GM23338 (cell line): Measurements from ENCODE around the gene PKD1. TPM values are rescaled to one million over a fixed set of nuclear protein-coding genes. Genes with fewer than 3 reads are reported as not detected.

Experiments used
- ATAC-seq: fragments of 200-7000 bp; cut with Tn5 transposase; 3 replicates; pipeline ENCODE4 v1.9.1; 2020
- DNase-seq: peaks from one replicate; pipeline ENCODE4 v3.0.0-alpha.2; 2015; ENCODE audit warnings: low spot score
- H2AFZ ChIP-seq: fragments of 200-600 bp; sonication (generic); 2 replicates; pipeline ENCODE4 v1.8.0; 2016; ENCODE audit warnings: antibody characterized with exemption, mild to moderate bottlenecking, moderate library complexity
- H3F3A ChIP-seq: fragments of 200-600 bp; sonication (generic); replicated peaks from 2 replicates; pipeline ENCODE4 v1.8.0; 2017; ENCODE audit warnings: antibody characterized with exemption, mixed run types, low read depth
- H3K27ac ChIP-seq: fragments of 200-600 bp; sonication (generic); 2 replicates; pipeline ENCODE4 v1.6.1; 2016; ENCODE audit warnings: low read depth
- H3K27me3 ChIP-seq: fragments of 200-600 bp; sonication (generic); 2 replicates; pipeline ENCODE4 v1.8.0; 2016; ENCODE audit warnings: mild to moderate bottlenecking, mixed run types, moderate library complexity; ENCODE audit not compliant: insufficient read depth
- H3K36me3 ChIP-seq: fragments of 200-600 bp; sonication (generic); 2 replicates; pipeline ENCODE4 v1.8.0; 2016; ENCODE audit warnings: mild to moderate bottlenecking; ENCODE audit not compliant: insufficient read depth
- H3K4me1 ChIP-seq: fragments of 200-600 bp; sonication (generic); 2 replicates; pipeline ENCODE4 v1.8.0; 2016; ENCODE audit warnings: mild to moderate bottlenecking, moderate library complexity; ENCODE audit not compliant: insufficient read depth
- H3K4me2 ChIP-seq: fragments of 200-600 bp; sonication (generic); 2 replicates; pipeline ENCODE4 v1.7.1; 2017; ENCODE audit warnings: mixed run types
- H3K4me3 ChIP-seq: fragments of 200-600 bp; sonication (generic); 2 replicates; pipeline ENCODE4 v1.6.1; 2016; ENCODE audit warnings: mixed run types
- H3K79me2 ChIP-seq: fragments of 200-600 bp; sonication (generic); replicated peaks from 2 replicates; pipeline ENCODE4 v1.8.0; 2017; ENCODE audit warnings: mild to moderate bottlenecking; ENCODE audit not compliant: insufficient read depth
- H3K9me2 ChIP-seq: fragments of 200-600 bp; sonication (generic); 2 replicates; pipeline ENCODE4 v1.8.0; 2017; ENCODE audit not compliant: insufficient read depth
- H4K20me1 ChIP-seq: fragments of 200-600 bp; sonication (generic); replicated peaks from 2 replicates; pipeline ENCODE4 v1.8.0; 2017; ENCODE audit warnings: mild to moderate bottlenecking; ENCODE audit not compliant: insufficient read depth
- H3K27ac Mint-ChIP-seq: 2 replicates; pipeline ENCODE4 v1.8.0; 2020; ENCODE audit warnings: inconsistent platforms, mild to moderate bottlenecking, moderate library complexity, mixed read lengths
- H3K27me3 Mint-ChIP-seq: 3 replicates; pipeline ENCODE4 v1.8.0; 2022; ENCODE audit warnings: low read depth, mild to moderate bottlenecking, moderate library complexity, mixed read lengths, inconsistent platforms; ENCODE audit not compliant: insufficient read depth, poor library complexity
- H3K36me3 Mint-ChIP-seq: 3 replicates; pipeline ENCODE4 v1.8.0; 2021; ENCODE audit warnings: low read depth, mild to moderate bottlenecking, inconsistent platforms, moderate library complexity, mixed read lengths
- H3K4me1 Mint-ChIP-seq: 3 replicates; pipeline ENCODE4 v1.8.0; 2020; ENCODE audit warnings: mild to moderate bottlenecking, inconsistent platforms, mixed read lengths
- H3K4me3 Mint-ChIP-seq: 3 replicates; pipeline ENCODE4 v1.8.0; 2021; ENCODE audit warnings: moderate library complexity, mild to moderate bottlenecking, inconsistent platforms, mixed read lengths
- H3K9me3 Mint-ChIP-seq: 3 replicates; pipeline ENCODE4 v1.8.0; 2020; ENCODE audit warnings: moderate library complexity, mild to moderate bottlenecking, inconsistent platforms, mixed read lengths
- CREB1 ChIP-seq: fragments of 250-450 bp; sonication (Bioruptor Pico); IDR thresholded peaks from 2 replicates; pipeline ENCODE4 v1.5.0; 2020; ENCODE audit warnings: low read depth, mild to moderate bottlenecking, moderate library complexity
- EZH2 ChIP-seq: fragments of 200-600 bp; sonication (generic); IDR thresholded peaks from one replicate; pipeline ENCODE4 v1.8.0; 2017; ENCODE audit warnings: antibody characterized with exemption, mild to moderate bottlenecking, low read depth; ENCODE audit not compliant: unreplicated experiment
- EZH2phosphoT487 ChIP-seq: fragments of 200-600 bp; sonication (generic); IDR thresholded peaks from one replicate; pipeline ENCODE4 v1.8.1; 2018; ENCODE audit warnings: antibody characterized with exemption; ENCODE audit not compliant: unreplicated experiment
- NANOG ChIP-seq: IDR thresholded peaks from 2 replicates; pipeline ENCODE4 v1.6.1; 2016; ENCODE audit warnings: antibody characterized with exemption, borderline replicate concordance
- ZNF114 ChIP-seq: fragments of 250-450 bp; sonication (Bioruptor Pico); IDR thresholded peaks from 2 replicates; pipeline ENCODE4 v1.5.0; 2020; ENCODE audit warnings: mild to moderate bottlenecking, moderate library complexity
- ZNF331 ChIP-seq: fragments of 250-450 bp; sonication (Bioruptor Pico); IDR thresholded peaks from 2 replicates; pipeline ENCODE4 v1.5.0; 2020; ENCODE audit warnings: low read depth, mild to moderate bottlenecking, moderate library complexity
- polyA plus RNA-seq: library from polyadenylated mRNA; unstranded; fragments of >200 nt; fragmentation: Nextera tagmentation; extraction: Ambion mirVana; gene quantifications from 2 replicates; pipeline ENCODE4 v1.2.1, GENCODE V29; 2016
- total RNA-seq: library from RNA; depleted of rRNA; stranded (reverse); fragments of >200 nt; shearing (Covaris generic); gene quantifications from 2 replicates; pipeline ENCODE4 v1.2.3, GENCODE V29; 2014
- TF ChIP-seq, protein P1 (sequence below): IDR thresholded peaks from 2 replicates; pipeline ENCODE4 v1.6.1; 2016; ENCODE audit warnings: antibody characterized with exemption
- TF ChIP-seq, protein P2 (sequence below): fragments of 250-450 bp; sonication (Bioruptor Pico); IDR thresholded peaks from 2 replicates; pipeline ENCODE4 v1.5.0; 2020; ENCODE audit warnings: mild to moderate bottlenecking, moderate library complexity

PKD1 gene
- total and polyA plus RNA-seq, 2 experiments from 2014 or later: 21.1 to 107 TPM

DNA sequence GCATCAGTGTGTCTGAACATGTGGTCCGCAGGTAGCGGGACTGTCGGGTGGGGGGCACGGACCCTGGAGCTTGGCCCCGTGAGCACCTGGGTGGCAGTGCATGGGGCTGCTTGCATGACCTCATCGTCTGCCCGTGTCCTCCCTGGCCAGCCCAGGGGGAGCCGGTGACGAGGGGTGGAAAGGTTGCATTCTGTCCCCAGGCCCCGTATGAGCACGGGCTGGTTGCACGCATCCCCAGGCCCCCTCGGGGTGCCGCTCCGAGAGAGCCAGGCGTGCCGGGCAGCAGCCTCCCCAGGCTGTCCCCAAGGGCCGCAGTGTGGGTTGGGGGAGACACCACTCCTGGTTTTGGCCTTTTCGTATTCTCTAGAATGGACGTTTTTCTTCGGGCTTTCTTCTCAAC lies 58.0 kb downstream of the PKD1 start (continued):
- TF ChIP-seq, protein P1, sequence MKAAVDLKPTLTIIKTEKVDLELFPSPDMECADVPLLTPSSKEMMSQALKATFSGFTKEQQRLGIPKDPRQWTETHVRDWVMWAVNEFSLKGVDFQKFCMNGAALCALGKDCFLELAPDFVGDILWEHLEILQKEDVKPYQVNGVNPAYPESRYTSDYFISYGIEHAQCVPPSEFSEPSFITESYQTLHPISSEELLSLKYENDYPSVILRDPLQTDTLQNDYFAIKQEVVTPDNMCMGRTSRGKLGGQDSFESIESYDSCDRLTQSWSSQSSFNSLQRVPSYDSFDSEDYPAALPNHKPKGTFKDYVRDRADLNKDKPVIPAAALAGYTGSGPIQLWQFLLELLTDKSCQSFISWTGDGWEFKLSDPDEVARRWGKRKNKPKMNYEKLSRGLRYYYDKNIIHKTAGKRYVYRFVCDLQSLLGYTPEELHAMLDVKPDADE: no peak
- TF ChIP-seq, protein P2, sequence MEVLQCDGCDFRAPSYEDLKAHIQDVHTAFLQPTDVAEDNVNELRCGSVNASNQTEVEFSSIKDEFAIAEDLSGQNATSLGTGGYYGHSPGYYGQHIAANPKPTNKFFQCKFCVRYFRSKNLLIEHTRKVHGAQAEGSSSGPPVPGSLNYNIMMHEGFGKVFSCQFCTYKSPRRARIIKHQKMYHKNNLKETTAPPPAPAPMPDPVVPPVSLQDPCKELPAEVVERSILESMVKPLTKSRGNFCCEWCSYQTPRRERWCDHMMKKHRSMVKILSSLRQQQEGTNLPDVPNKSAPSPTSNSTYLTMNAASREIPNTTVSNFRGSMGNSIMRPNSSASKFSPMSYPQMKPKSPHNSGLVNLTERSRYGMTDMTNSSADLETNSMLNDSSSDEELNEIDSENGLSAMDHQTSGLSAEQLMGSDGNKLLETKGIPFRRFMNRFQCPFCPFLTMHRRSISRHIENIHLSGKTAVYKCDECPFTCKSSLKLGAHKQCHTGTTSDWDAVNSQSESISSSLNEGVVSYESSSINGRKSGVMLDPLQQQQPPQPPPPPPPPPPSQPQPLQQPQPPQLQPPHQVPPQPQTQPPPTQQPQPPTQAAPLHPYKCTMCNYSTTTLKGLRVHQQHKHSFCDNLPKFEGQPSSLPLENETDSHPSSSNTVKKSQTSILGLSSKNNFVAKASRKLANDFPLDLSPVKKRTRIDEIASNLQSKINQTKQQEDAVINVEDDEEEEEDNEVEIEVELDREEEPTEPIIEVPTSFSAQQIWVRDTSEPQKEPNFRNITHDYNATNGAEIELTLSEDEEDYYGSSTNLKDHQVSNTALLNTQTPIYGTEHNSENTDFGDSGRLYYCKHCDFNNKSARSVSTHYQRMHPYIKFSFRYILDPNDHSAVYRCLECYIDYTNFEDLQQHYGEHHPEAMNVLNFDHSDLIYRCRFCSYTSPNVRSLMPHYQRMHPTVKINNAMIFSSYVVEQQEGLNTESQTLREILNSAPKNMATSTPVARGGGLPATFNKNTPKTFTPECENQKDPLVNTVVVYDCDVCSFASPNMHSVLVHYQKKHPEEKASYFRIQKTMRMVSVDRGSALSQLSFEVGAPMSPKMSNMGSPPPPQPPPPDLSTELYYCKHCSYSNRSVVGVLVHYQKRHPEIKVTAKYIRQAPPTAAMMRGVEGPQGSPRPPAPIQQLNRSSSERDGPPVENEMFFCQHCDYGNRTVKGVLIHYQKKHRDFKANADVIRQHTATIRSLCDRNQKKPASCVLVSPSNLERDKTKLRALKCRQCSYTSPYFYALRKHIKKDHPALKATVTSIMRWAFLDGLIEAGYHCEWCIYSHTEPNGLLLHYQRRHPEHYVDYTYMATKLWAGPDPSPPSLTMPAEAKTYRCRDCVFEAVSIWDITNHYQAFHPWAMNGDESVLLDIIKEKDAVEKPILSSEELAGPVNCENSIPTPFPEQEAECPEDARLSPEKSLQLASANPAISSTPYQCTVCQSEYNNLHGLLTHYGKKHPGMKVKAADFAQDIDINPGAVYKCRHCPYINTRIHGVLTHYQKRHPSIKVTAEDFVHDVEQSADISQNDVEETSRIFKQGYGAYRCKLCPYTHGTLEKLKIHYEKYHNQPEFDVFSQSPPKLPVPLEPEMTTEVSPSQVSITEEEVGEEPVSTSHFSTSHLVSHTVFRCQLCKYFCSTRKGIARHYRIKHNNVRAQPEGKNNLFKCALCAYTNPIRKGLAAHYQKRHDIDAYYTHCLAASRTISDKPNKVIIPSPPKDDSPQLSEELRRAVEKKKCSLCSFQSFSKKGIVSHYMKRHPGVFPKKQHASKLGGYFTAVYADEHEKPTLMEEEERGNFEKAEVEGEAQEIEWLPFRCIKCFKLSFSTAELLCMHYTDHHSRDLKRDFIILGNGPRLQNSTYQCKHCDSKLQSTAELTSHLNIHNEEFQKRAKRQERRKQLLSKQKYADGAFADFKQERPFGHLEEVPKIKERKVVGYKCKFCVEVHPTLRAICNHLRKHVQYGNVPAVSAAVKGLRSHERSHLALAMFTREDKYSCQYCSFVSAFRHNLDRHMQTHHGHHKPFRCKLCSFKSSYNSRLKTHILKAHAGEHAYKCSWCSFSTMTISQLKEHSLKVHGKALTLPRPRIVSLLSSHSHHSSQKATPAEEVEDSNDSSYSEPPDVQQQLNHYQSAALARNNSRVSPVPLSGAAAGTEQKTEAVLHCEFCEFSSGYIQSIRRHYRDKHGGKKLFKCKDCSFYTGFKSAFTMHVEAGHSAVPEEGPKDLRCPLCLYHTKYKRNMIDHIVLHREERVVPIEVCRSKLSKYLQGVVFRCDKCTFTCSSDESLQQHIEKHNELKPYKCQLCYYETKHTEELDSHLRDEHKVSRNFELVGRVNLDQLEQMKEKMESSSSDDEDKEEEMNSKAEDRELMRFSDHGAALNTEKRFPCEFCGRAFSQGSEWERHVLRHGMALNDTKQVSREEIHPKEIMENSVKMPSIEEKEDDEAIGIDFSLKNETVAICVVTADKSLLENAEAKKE: no peak
- no peak for TF ChIP-seq EZH2
- no peak for TF ChIP-seq NANOG

GRCh38 chr16:2077016-2077415 lies 58.7 kb downstream of the PKD1 start:
- Mint-ChIP-seq H3K27ac (no peak overlapping the region; the same call in 1 of the 2 replicates), H3K9me3 (no peaks in the 10 kb centered on the region), H3K4me3 (no peak overlapping the region), H3K27me3 (peaks cover 1% of the 10 kb centered on the region), H3K36me3 (peaks cover 8% of the 10 kb centered on the region), H3K4me1 (no peaks in the 10 kb centered on the region)
- TF ChIP-seq CREB1 (no peak), EZH2 (no peak), NANOG (no peak), ZNF114 (CRISPR knock-in tag) (no peak), EZH2phosphoT487 (no peak), ZNF331 (CRISPR knock-in tag) (no peak)
- TF ChIP-seq, protein P1: no peak
- Histone ChIP-seq H4K20me1 (no peaks in the 10 kb centered on the region; the same call in 1 of the 2 replicates), H3K4me1 (no peaks in the 10 kb centered on the region), H3K79me2 (no peaks in the 10 kb centered on the region), H3K9me2 (no peaks in the 10 kb centered on the region), H3K4me3 (no peak overlapping the region), H2AFZ (no peak overlapping the region), H3F3A (no peaks in the 10 kb centered on the region), H3K27ac (no peak overlapping the region), H3K36me3 (no peaks in the 10 kb centered on the region; the same call in 1 of the 2 replicates), H3K4me2 (no peak overlapping the region), H3K27me3 (no peaks in the 10 kb centered on the region)
- DNase-seq: no peak
- ATAC-seq: no peak
